Measurements from ENCODE around the gene GAB3.

- TF ChIP-seq, protein P1, sequence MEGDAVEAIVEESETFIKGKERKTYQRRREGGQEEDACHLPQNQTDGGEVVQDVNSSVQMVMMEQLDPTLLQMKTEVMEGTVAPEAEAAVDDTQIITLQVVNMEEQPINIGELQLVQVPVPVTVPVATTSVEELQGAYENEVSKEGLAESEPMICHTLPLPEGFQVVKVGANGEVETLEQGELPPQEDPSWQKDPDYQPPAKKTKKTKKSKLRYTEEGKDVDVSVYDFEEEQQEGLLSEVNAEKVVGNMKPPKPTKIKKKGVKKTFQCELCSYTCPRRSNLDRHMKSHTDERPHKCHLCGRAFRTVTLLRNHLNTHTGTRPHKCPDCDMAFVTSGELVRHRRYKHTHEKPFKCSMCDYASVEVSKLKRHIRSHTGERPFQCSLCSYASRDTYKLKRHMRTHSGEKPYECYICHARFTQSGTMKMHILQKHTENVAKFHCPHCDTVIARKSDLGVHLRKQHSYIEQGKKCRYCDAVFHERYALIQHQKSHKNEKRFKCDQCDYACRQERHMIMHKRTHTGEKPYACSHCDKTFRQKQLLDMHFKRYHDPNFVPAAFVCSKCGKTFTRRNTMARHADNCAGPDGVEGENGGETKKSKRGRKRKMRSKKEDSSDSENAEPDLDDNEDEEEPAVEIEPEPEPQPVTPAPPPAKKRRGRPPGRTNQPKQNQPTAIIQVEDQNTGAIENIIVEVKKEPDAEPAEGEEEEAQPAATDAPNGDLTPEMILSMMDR (IDR thresholded peaks at IDR 0.05): no peak
- TF ChIP-seq POLR2A (IDR thresholded peaks at IDR 0.05): no peak
Observed at GRCh38 chrX:154693394-154693793, 57.5 kb downstream of the GAB3 start.
